GM21367 (cell line): ENCODE measurements around the gene GLG1.
"Not testable (repeated sequence)": the region's sequence is repeated elsewhere in the genome, so short reads cannot be mapped to it uniquely, and the experiment has no call there.

Source experiments
- ATAC-seq: cut with Tn5 transposase; IDR thresholded peaks from one replicate; pipeline ENCODE4 v1.9.1; 2021; ENCODE audit not compliant: unreplicated experiment

The GLG1 gene

DNA sequence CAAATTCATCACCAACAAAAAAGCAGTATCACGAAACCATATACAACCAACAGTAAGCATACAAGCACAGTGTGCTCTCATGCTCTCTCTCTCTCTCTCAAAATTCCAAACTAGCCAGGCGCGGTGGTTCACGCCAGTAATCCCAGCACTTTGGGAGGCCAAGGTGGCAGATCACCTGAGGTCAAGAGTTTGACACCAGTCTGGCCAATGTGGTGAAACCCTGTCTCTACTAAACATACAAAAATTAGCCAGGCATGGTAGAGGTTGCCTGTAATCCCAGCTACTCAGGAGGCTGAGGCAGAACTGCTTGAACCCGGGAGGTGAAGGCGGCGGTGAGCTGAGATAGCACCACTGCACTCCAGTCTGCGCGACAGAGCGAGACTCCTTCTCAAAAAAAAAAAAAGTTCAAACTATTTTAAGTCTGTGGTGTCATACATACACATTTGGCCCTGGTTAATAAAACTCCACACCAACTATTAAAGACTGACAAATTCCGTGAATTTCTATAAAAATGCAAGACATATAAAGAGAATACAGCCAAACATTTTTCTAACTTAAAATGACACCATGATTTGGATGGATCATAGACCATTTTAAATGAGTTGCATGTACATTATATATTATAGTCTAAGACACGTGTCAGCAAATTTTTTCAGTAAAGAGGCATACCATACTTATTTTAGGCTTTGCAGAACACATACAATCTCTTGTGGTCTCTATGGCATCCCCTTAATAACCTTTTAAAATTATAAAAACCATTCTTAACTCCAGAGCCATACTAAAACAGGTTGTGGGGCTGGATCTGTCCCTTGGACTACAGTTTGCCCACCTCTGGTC lies 30.9 kb downstream of the GLG1 start:
- no peak for ATAC-seq

DNA sequence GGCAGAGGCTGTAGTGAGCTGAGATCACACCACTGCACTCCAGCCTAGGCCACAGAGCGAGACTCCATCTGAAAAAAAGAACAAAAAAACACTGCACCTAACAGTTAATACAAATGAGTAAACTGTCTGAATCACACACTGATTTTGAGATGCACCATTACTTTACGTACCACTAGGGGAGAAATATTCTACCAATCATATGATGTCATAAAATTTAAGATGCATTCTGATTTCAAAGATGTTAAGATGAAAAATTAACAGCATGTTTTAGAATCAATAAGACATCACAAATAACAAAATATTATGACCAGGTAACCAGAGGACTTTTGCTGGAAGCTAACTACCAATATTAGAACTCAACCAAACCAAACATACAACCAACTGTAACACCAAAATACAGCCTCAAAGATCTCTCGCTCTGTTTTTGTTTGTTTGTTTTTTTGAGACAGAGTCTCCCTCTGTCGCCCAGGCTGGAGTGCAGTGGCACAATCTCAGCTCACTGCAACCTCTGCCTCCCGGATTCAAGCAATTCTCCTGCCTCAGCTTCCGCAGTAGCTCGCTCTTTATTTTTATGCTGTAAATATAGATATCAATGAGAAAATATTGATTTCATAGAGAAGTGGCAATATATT lies 31.6 kb downstream of the GLG1 start:
- no peak for ATAC-seq

DNA sequence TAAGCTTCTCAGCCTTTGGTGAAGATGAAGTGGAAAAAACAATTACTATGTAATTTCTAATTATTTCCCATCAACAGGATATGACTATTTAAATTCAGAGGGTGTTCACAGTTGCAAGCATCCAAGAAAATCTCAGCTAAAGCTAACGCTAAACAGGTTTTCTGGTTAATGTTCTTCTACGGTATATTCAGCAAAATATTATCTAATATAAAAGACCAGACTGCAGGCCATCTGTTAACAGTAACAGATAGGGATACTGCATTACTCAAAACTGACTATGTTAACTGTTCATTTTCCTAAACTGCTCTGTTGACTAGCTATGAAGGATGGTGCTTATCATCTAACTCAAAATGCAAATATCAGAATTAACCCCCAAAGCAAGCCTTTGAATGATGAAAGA lies 32.8 kb downstream of the GLG1 start:
- ATAC-seq, result no peak

DNA sequence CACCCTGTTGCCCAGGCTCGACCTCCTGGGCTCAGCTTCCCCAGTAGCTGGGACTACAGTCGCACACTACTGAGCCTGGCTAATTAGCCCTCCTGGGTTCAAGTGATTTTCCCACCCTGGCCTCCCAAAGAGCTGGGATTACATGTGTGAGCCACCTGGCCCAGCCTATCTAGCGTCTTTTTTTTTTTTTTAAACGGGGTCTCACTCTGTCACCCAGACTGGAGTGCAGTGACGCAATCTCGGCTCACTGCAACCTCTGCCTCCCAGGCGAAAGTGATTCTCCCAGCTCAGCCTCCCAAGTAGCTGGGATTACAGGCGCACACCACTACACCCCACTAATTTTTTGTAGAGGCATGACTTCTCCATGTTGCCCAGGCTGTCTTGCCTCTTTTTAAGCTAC lies 33.3 kb downstream of the GLG1 start:
- ATAC-seq, result no peak

DNA sequence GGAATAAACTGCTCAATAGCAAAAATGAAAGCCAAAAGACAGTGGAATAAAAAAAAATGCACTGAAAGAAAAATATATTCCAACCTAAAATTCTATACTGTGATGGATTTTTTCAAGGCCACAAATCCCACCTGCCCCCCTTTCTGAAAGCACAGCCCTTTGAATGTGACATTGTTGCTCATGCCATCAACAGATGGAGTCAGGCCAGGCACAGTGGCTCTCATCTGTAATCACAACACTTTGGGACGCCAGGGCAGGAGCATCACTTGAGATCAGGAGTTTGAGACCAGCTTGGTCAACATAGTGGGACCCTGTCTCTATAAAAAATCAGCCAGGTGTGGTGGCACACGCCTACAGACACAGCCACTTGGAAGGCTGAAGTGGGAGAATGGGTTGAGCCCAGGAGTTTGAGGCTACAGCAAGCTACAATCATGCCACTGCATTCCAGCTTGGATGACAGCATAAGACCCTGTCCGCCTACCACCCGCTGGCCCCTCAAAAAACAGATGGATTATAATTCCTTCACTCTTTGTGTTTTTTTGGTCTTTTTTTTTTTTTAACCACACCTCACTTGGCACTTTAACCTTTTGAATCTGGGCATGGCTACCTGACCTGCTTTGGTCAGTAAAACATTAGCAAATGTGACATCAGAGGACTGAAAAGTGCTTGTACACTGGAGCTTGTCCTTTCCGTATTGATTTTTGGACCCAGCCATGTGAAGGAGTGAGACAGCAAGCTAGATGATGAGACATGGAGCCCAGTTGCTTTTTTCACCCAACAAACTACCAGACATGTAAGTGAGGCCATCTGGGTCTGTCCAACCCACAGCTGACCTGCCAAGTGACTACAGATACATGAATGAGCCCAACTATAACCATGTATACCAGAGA lies 36.3 kb downstream of the GLG1 start:
- ATAC-seq, result no peak

DNA sequence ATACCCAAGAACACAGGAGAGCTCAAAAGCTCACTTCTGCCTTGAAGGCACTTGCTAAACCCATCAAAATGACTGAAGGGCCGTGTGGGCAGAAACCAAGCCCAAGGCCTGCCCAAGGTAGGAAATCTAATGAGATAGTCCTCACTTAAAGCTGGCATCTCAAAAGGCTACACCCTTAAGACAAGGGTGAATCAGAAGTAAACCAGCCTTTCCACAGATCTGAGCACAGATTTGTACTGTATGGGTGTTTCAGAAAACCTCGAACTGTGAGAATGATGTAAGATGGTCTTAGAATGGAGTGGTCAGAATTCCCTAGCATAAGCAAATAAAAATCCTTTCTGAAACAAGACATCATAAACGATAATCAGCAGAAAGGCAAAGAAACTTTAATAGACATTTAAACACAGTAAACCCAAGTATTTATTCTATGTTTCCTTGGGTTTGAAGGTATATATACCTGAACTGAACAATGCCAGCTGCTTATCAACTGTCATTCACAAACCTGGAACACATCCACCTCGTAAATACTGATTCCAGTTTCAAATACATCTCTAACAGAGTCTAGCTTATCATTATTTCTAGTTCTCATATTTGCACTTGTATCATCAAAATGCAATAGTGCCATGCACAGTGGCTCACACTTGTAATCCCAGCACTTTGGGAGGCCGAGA lies 37.8 kb downstream of the GLG1 start:
- ATAC-seq, result no peak

DNA sequence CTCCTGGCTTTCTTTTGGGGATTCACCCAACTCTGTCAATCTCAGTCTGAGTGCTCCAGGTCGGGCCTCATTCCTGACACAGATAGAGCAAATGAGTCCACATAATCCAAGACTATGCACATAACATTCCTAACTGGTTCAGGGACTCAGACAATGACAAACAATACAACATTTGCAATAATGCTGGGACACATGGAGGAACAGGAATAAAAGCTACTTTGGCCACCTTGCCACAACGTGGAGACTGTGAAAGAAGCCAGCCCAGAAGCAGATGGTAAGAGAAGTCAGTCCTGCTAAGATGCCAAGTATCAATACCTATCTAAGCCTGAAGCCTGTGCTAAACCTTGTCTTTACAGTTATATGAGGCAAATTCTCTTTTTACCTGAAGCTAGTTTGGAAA lies 39.0 kb downstream of the GLG1 start:
- ATAC-seq, result no peak

DNA sequence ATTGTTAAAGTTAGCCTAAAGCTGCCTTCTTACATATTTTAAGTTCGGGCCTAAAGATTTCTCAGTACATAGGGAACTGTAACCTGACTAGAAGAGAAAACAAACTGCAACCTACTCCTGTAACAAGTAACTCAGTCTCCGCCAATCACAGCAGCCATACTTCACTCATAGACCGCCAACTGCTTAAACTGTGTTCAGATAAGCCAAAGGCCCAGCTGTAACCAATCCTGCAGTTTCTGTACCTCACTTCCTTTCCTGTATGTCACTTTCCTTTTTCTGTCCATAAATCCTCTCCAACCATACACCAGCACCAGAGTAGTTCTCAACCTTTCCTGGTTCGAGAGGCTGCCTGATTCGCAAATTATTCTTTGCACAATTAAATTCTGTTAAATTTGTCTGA lies 41.5 kb downstream of the GLG1 start:
- no peak for ATAC-seq

DNA sequence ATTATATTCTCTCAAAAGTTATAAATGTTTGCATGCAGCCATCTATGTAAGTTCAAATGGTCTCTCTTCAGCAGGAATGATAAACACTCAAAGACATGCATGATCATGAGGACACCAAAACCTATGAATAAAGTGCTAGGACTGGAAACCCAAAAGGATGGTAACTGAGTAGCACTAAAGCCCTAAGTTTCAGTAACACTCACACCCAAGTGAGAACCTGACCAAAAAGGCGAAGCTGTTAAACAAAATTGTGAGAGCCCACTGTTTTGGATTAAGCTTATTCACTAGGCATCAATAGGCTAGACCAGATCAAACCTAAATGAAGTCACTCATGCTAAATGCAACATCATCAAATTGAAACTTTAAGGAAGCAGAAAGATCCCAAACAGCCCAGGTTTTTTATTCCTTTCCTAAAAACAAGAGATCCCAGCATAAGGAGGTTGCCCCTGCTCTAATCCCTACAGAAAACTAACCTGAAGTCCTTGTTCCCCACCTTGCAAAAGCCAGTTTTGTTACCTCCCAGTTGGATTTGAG lies 42.4 kb downstream of the GLG1 start:
- no peak for ATAC-seq

DNA sequence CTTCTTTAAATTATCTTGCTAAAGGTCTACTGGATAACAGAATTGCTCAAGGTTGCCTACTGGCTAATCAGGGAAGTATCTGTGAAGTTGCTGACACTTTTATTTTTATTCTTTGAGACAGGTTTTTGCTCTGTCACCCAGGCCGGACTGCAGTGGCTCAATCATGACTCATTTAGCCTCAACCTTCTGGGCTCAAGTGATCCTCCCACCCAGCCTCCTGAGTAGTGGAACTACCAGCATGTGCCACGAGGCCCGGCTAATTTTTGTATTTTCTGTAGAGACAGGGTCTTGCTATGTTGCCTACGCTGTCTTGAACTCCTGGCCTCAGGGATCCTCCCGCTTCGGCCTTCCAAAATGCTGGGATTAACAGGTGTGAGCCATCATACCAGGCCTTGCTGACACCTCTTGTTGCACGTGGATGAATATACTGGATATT lies 43.1 kb downstream of the GLG1 start:
- ATAC-seq, result no peak

DNA sequence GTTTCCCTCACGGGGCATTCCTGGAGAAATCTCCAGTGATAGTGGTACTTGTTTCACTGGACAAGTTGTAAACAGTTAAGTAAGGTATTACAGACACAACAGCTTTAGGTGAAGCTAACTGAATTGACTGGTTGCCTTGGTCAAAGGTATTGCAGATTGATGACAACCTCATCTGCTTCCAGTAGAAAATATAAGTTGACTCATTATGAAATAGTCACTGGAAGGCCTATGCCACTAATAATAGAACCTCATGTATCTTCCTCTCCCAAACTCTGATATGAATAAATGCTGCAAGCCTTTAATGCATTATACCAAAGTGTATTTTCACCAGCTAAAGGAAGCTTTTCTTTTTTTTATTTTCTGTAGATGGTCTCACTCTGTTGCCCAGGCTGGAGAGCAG lies 44.8 kb downstream of the GLG1 start:
- ATAC-seq, result no peak

DNA sequence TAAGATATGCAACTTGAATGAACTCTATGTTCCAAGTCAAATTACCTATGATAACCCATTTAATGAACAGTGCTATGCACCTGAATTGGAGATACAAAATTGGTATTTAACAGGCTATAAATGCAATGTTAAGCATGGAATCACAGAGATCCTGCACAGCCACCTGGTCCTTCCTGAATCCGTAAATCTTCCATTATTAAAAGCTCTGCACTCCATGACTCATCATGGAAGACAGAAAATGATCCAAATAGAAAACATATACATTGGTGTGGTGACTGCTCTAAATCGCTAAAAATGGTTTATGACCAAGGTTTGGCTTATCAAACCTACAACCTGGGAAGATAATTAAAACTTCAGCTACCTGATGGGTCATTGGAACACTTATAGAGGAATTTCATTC lies 45.3 kb downstream of the GLG1 start:
- ATAC-seq, result no peak

DNA sequence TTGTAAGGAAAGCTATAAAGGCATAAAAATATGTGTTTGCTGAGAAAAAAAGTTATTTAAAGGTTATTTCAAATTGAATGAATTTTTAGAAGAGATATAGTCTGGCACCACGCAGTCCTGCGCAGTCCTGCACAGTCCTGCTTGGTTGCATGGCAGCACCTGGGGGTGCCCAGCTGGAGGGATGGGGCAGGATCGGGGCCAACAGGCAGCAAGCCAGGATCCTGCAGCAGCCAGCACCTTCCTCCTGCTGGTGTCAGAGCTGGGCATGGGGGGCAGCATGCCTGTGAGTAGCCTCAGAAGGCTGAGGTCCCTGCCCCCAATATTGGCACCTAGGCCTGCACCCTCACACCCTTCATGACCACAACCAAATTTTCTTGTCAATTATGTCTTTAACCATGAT lies 46.0 kb downstream of the GLG1 start:
- ATAC-seq, result no peak

DNA sequence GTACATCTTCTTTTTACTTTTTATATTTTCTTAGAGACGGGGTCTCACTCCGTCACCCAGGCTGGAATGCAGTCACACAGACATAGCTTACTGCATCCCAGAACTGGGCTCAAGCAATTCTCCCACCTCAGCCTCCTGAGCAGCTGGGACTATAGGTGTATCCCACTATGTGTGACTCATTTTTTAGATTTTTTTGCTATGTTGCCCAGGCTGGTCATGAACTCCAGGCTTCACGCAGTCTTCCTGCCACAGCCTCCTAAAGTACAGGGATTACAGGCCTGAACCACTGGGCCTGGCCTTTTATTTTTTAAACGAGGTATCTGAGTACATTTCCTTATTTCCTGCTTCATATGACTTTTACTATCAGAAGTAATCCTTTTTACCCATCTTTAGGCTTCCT lies 48.0 kb downstream of the GLG1 start:
- ATAC-seq, result no peak

DNA sequence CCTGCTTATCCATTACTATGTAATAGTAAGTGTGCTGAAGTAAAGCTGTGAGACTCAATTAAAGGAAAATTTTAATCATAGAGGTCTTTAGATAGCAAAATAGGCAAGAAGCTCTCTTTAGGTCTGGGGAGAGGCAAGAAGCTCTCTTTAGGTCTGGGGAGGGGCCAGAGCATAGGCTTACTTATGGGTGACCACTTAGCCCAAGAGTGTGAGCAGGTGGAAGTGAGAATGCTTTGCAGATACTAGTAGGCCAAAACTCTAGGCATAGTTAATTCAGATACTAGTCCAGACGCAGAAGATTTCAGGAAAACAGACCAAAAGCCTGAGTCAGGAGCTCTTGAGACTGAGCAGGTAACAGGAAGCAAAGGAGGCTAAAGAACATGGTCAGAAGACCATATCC lies 49.6 kb downstream of the GLG1 start:
- ATAC-seq, result no peak

DNA sequence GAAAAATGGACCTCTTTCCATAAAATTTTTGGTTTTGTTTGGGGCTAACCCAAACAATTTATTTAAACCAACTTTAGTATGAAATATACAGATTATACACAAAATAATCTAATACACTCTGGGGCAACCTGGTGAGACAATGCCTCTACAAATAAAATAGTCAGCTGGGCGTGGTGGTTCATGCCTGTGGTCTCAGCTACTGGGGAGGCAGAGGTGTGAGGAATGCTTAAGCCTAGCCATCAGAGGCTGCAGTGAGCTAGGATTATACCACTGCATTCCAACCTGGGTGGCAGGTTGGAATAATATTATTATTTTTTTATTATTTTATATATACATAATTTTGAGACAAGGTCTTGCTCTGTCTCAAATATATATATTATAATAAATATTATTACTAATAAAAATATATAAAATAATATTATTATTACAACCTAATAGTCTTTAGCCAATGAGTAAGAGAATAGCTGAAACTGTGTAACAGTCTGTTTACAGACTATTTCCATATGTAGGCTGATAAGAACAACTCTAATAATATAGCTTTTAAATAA lies 50.5 kb downstream of the GLG1 start:
- ATAC-seq, result no peak

DNA sequence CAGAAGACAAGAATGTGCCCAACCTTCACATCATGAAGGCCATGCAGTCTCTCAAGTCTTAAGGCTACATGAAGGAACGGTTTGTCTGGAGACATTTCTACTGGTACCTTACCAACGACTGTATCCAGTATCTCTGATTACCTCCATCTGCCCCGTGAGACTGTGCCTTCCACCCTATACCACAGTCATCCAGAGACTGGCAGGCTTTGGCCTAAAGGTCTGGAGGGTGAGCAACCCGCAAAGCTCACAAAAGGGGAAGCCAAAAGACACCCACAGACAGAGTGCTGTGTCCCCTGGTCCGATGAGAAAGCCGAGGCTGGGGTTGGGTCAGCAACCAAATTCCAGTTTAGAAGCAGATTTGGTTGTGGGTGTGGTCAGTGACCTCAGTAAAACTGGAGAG lies 54.6 kb downstream of the GLG1 start:
- not testable (repeated sequence) for ATAC-seq

DNA sequence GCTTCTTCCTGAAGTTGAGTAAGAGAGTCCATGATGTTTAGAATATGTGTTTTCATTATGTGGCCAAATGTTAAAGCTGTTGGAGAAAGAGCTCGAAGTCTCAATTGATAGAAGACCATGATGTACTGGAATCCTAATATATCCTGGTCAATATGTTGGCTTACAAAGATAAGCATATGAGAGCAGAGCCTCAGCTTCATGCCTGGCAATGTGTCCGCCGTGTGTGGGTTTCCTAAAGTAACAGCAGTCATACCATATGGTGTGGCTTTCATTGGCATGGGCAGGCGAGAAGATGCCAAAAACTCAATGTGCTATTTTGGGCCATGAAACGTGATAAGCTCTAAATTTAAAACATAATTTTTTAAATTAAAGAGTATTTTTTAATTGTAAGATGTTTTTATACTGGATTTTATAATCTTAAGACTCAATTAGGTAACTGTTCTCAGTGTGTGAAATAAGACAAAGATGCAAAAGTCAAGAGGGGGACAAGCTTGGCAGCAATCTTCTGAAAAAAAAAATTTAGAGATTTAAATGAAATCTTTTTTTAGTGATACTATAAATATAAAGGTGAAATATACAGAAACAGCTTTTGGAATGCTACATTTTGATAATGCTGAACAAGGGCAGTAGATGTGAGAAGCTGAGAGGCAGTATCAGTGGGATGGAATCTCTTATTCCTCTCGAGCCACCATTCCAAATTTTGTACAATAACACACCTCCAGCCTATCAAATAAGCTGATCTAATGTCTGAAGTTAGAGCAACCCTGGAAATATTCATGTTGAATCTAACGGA lies 56.5 kb downstream of the GLG1 start:
- not testable (repeated sequence) for ATAC-seq

DNA sequence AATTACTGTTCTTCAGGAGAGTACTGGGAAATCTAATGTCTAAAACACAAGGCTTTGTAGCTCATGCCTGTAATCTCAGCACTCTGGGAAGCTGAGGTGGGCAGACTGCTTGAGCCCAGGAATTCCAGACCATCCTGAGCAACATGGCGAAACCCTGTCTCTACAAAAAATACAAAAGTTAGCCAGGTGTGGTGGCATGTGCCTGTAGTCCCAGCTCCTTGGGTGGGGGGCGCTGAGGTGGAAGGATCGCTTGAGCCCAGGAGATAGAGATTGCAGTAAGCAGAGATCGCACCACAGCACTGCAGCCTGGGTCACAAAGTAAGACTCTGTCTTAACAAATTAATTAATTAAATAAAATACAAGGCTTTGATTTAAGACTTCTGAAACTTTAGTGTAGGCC lies 60.8 kb downstream of the GLG1 start:
- ATAC-seq, result not testable (repeated sequence)
